Dermis blood vessel endothelial cell (primary cell): ENCODE measurements around the gene APC2. TPM values are rescaled to one million over a fixed set of nuclear protein-coding genes. Genes with fewer than 3 reads are reported as not detected.

ENCODE experiments used
- DNase-seq: peaks from one replicate; pipeline ENCODE4 v3.0.0; 2010
- total RNA-seq: library from RNA; depleted of rRNA; stranded (reverse); fragments of >200 nt; gene quantifications from 2 replicates; pipeline ENCODE4 v1.2.3, GENCODE V29; 2014

The APC2 gene
- total RNA-seq, 1 donor from 2014 or later, result 0.34 TPM

GRCh38 chr19:1430246-1430645 is 19.7 kb upstream of the APC2 start:
- DNase-seq, result no peak

- DNase-seq, result no peak
Observed at GRCh38 chr19:1431759-1432506, 18.0 kb upstream of the APC2 start.

- no peak for DNase-seq
Observed at GRCh38 chr19:1432507-1432887, 17.4 kb upstream of the APC2 start.

- DNase-seq, result no peak
Observed at GRCh38 chr19:1433119-1434039, 16.5 kb upstream of the APC2 start.

GRCh38 chr19:1434040-1434366 is 15.9 kb upstream of the APC2 start:
- no peak for DNase-seq

- no peak for DNase-seq
Observed at GRCh38 chr19:1434577-1435060, 15.3 kb upstream of the APC2 start.

- no peak for DNase-seq
Observed at GRCh38 chr19:1435378-1435989, 14.4 kb upstream of the APC2 start.

GRCh38 chr19:1437609-1438008 is 12.3 kb upstream of the APC2 start:
- no peak for DNase-seq

GRCh38 chr19:1438035-1438932 is 11.6 kb upstream of the APC2 start, which contains the start of gene RPS15:
TSS of gene RPS15 (plus strand) at chr19:1438396. CDS start at chr19:1438426, 30 bp downstream.
- DNase-seq, result peak; percentile 98

- no peak for DNase-seq
Observed at GRCh38 chr19:1438933-1439354, 11.0 kb upstream of the APC2 start.

- peak; percentile 33 for DNase-seq
Observed at GRCh38 chr19:1439525-1440417, 10.2 kb upstream of the APC2 start.

- DNase-seq, result no peak
Observed at GRCh38 chr19:1440418-1440801, 9.5 kb upstream of the APC2 start.

GRCh38 chr19:1441022-1441426 is 8.9 kb upstream of the APC2 start:
- DNase-seq, result no peak

- DNase-seq, result no peak
Observed at GRCh38 chr19:1441677-1442438, 8.1 kb upstream of the APC2 start.

- peak; percentile 70 for DNase-seq
Observed at GRCh38 chr19:1445185-1445931, 4.6 kb upstream of the APC2 start.

- DNase-seq, result no peak
Observed at GRCh38 chr19:1445932-1446712, 3.8 kb upstream of the APC2 start.

GRCh38 chr19:1446713-1447481 is 3.0 kb upstream of the APC2 start:
- peak; percentile 28 for DNase-seq

GRCh38 chr19:1447504-1447903 is 2.4 kb upstream of the APC2 start:
- no peak for DNase-seq
